Body of pancreas (tissue), 4 donors: ENCODE measurements around the gene COL7A1. TPM values are rescaled to one million over a fixed set of nuclear protein-coding genes. Genes with fewer than 3 reads are reported as not detected.

Experiments used
- ATAC-seq: fragments of 150-250 bp; one replicate; pipeline ENCODE4 v1.9.1; 2016
- DNase-seq, 4 donors: peaks; one replicate each; pipeline ENCODE4 v3.0.0-alpha.2; 2019
- H3K27ac ChIP-seq, 4 donors: fragments of 200-600 bp; sonication (generic); 1 replicate in 3 of 4; 2 replicates in 1 of 4; pipeline versions ENCODE4 v1.5.1 to v1.6.1; 2016 to 2019; ENCODE audit warnings: mild to moderate bottlenecking in 1 of 4, mixed read lengths in 1 of 4, moderate library complexity in 1 of 4
- H3K27me3 ChIP-seq, 2 donors: fragments of 200-600 bp; sonication (generic); one replicate each; pipeline ENCODE4 v1.6.0; 2016; ENCODE audit warnings: mild to moderate bottlenecking in 1 of 2
- H3K36me3 ChIP-seq, 2 donors: fragments of 200-600 bp; sonication (generic); replicated peaks in 1 of 2; 2 replicates each; pipeline ENCODE4 v1.5.1; 2016; ENCODE audit warnings: low read depth in 2 of 2; ENCODE audit not compliant: insufficient read depth in 1 of 2
- H3K4me1 ChIP-seq: fragments of 200-600 bp; sonication (generic); one replicate; pipeline ENCODE4 v1.6.0; 2016
- H3K4me3 ChIP-seq, 2 donors: fragments of 200-600 bp; sonication (generic); 1 replicate in 1 of 2; 2 replicates in 1 of 2; pipeline ENCODE4 v1.5.1; 2016 to 2019
- H3K9me3 ChIP-seq, 3 donors: fragments of 200-600 bp; sonication (generic); 1 replicate in 2 of 3; 2 replicates in 1 of 3; pipeline ENCODE4 v1.5.1; 2016
- POLR2A ChIP-seq, 3 donors: fragments of 450-650 bp; IDR thresholded peaks; one replicate each; pipeline ENCODE4 v1.6.1; 2016; ENCODE audit warnings: antibody characterized with exemption in 3 of 3, mild to moderate bottlenecking in 2 of 3
- WGBS, 2 donors: methylation state at CpG; one replicate each; pipeline ENCODE4 v1.1.5; 2017; 5-methylcytosine and 5-hydroxymethylcytosine counted together
- intact Hi-C: fragments of 100-400 bp; cut with DNase I; formaldehyde crosslinking; loops from one replicate; pipeline ENCODE4 v1.15.1; 2023
- total RNA-seq, 2 donors: library from RNA; depleted of rRNA; stranded (reverse); fragments of >200 nt; gene quantifications; one replicate each; pipeline ENCODE4 v1.1.0, GENCODE V29; 2016
- TF ChIP-seq, protein P1 (sequence below), 7 experiments: fragments of 450-650 bp in 4 of 7; fragments of 200-600 bp in 3 of 7; sonication (generic) in 3 of 7; IDR thresholded peaks; one replicate each; pipeline ENCODE4 v1.5.1; 2016 to 2019; ENCODE audit warnings: antibody characterized with exemption in 7 of 7

COL7A1 gene
- total RNA-seq, 2 donors from 2014 or later: 0.52 to 2.3 TPM

DNA sequence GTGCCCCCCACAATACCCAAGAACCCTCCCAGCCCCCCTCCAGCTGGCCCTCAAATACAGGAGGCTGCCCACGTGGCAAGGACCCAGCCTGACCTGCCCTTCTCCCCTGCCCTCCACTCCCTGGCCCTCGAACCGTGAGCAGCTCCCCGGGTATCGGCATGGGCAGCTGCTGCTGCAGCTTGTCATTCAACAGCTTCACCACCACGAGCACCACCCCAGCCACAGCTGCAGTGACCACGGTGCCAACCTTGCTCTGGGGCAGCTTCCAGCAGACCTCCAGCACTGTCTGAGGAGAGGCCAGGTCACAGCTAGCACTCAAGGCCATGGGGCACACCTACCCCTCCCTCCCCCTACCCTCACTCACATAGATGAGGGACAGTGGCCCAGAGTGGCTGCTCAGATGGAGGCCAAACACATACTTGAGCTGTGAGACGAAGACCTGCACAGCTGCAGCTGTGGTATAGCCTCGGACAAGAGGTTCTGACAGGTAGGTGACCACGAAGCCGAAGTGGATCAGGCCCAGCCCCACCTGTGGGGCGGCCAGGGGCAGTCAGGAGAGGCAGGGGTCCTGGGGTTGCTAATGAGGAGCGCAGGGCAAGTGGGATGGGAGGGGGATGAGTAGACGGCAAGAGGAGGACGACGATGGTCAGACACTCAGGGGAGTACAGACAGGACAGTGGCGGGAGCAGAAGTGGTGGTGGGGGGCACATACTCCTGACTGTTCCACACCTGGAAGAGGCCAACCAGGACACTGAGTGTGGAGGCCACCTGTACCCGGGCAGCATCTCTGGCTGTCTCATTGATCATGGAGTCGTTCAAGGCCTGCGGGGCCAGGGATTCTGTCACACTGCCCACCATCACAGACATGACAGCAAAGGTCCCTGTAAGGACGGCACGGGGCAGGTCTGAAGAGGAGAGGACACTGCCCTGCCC is 36.7 kb upstream of the COL7A1 start:
- ATAC-seq: no peak
- 87 to 89% methylated on average over 16 to 21 of the region's 22 CpGs for WGBS, 2 donors
- no peaks in the 10 kb centered on the region for H3K36me3 ChIP-seq
- H3K27me3 ChIP-seq: no peaks in the 10 kb centered on the region
- H3K4me3 ChIP-seq: no peak overlapping the region
- H3K4me1 ChIP-seq: peaks cover 19% of the 10 kb centered on the region
- H3K27ac ChIP-seq: no peak overlapping the region
- no peak for TF ChIP-seq POLR2A (IDR thresholded peaks at IDR 0.05)
- TF ChIP-seq, protein P1, sequence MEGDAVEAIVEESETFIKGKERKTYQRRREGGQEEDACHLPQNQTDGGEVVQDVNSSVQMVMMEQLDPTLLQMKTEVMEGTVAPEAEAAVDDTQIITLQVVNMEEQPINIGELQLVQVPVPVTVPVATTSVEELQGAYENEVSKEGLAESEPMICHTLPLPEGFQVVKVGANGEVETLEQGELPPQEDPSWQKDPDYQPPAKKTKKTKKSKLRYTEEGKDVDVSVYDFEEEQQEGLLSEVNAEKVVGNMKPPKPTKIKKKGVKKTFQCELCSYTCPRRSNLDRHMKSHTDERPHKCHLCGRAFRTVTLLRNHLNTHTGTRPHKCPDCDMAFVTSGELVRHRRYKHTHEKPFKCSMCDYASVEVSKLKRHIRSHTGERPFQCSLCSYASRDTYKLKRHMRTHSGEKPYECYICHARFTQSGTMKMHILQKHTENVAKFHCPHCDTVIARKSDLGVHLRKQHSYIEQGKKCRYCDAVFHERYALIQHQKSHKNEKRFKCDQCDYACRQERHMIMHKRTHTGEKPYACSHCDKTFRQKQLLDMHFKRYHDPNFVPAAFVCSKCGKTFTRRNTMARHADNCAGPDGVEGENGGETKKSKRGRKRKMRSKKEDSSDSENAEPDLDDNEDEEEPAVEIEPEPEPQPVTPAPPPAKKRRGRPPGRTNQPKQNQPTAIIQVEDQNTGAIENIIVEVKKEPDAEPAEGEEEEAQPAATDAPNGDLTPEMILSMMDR (IDR thresholded peaks at IDR 0.05): no peak
- intact Hi-C loops: no loop called here
- no peak for DNase-seq
- no peaks in the 10 kb centered on the region for H3K9me3 ChIP-seq

DNA sequence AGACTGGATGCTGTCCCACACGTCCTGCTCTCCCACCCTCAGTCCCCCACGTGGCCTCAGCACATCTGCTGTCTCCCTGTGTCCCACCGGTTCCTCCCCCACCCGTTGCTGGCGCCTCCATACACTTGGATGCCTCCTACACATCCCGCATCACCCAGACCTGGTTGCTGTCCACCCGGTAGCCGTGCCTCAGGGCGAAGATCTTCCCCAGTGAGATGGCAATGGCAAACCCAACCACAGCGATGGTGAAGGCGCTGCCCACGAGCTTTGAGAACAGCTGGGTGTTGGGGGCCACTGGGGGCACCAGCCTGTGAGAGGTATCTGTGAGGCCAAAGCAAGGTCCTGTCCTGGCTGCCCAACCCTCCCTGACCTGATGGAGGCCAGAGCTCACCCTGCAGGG is 35.7 kb upstream of the COL7A1 start:
- 87 to 93% methylated on average over 7 to 10 of the region's 12 CpGs for WGBS, 2 donors
- Histone ChIP-seq H3K4me1 (peaks cover 10% of the 10 kb centered on the region), H3K27ac (no peak overlapping the region)

DNA sequence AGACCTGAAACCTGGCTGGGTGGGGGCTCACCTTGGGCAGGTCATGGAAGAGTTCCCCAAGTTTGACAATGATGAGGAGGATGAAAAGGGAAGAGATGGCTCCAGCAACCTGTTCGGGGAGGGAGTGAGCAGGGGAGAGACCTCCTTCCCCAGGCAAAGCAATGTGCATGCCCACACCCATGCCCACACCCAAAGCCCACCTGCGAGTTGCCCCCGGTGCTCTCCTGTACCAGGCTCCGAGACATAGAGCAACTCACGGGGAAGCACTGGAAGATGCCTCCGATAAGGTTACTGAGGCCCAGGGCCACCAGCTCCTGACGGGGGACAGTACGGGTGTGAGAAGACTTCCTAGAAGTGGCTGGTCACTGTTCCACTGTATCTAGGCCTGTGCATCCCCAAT is 35.3 kb upstream of the COL7A1 start:
- H3K36me3 ChIP-seq: peaks cover 0 to 2% of the 10 kb centered on the region in 2 donors
- no peak overlapping the region for H3K27ac ChIP-seq
- peaks cover 8% of the 10 kb centered on the region for H3K4me1 ChIP-seq
- intact Hi-C loops: no loop called here
- no peak for TF ChIP-seq POLR2A (IDR thresholded peaks at IDR 0.05)
- TF ChIP-seq, protein P1 (IDR thresholded peaks at IDR 0.05): no peak
- H3K9me3 ChIP-seq: no peaks in the 10 kb centered on the region
- 90 to 91% methylated on average over 2 to 8 of the region's 8 CpGs for WGBS, 2 donors
- H3K4me3 ChIP-seq: no peak overlapping the region
- ATAC-seq: no peak
- no peak for DNase-seq
- H3K27me3 ChIP-seq: no peaks in the 10 kb centered on the region

More for the DNA sequence above, 35.7 kb upstream of the COL7A1 start:
- peaks cover 0 to 2% of the 10 kb centered on the region in 2 donors for H3K36me3 ChIP-seq
- intact Hi-C loops: no loop called here
- H3K27me3 ChIP-seq: no peaks in the 10 kb centered on the region
- H3K9me3 ChIP-seq: no peaks in the 10 kb centered on the region
- H3K4me3 ChIP-seq: no peak overlapping the region
- no peak for DNase-seq
- TF ChIP-seq, protein P1 (IDR thresholded peaks at IDR 0.05): no peak
- no peak for TF ChIP-seq POLR2A (IDR thresholded peaks at IDR 0.05)
- no peak for ATAC-seq

DNA sequence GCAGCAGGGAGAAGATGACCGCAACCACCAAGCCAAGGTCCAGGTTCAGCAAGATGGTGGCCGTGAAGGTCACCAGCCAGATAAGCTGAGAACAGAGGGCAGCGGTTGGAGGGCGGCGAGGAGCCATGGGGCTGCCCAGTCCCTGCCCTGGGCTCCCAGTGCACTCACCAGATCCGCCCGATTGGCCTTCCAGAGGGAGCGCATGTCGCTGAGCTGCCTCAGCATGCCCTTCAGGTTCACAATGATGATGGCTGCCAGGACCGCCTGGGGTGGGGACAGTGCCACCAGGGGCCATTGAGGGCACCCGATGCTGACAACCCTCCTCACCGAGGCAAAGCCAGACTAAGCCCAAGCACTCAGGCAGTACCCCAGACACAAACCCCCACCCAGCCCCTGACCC is 34.8 kb upstream of the COL7A1 start:
- H3K4me3 ChIP-seq: no peak overlapping the region
- H3K9me3 ChIP-seq: no peaks in the 10 kb centered on the region
- no peak for DNase-seq
- peaks cover 8% of the 10 kb centered on the region for H3K4me1 ChIP-seq
- WGBS, 2 donors: 94 to 100% methylated on average over 5 to 12 of the region's 12 CpGs
- peaks cover 0 to 2% of the 10 kb centered on the region in 2 donors for H3K36me3 ChIP-seq
- no peak for ATAC-seq
- intact Hi-C loops: no loop called here
- TF ChIP-seq POLR2A (IDR thresholded peaks at IDR 0.05): no peak
- TF ChIP-seq, protein P1 (IDR thresholded peaks at IDR 0.05): no peak
- H3K27ac ChIP-seq: no peak overlapping the region
- H3K27me3 ChIP-seq: no peaks in the 10 kb centered on the region
